WTC11 (cell line): ENCODE results near the gene GLT8D2. TPM values are rescaled to one million over a fixed set of nuclear protein-coding genes. Genes with fewer than 3 reads are reported as not detected.

Source experiments
- ATAC-seq: fragments of 200-7000 bp; cut with Tn5 transposase; 2 replicates; pipeline ENCODE4 v1.10.0; 2021; ENCODE audit warnings: mild to moderate bottlenecking, moderate library complexity
- CTCF ChIA-PET: fragments of 300-600 bp; sonication (Branson Sonifier 250); formaldehyde crosslinking; loops from one replicate; lab custom pipeline; 2021; ENCODE audit warnings: antibody characterized with exemption; lab: Charles Lee
- POLR2A ChIA-PET: fragments of 350-600 bp; sonication (Branson Sonifier 250); formaldehyde crosslinking; loops from one replicate; lab custom pipeline; 2021; ENCODE audit warnings: antibody characterized with exemption; lab: Charles Lee
- DNase-seq: peaks from one replicate; pipeline ENCODE4 v3.0.0; 2021; ENCODE audit warnings: low spot score
- H3K27ac Mint-ChIP-seq: 2 replicates; pipeline ENCODE4 v1.8.0; 2021; ENCODE audit warnings: mixed read lengths
- H3K27me3 Mint-ChIP-seq: 2 replicates; pipeline ENCODE4 v1.8.0; 2021; ENCODE audit warnings: low read depth, mild to moderate bottlenecking, moderate library complexity, mixed read lengths
- H3K36me3 Mint-ChIP-seq: 2 replicates; pipeline ENCODE4 v1.8.0; 2021; ENCODE audit warnings: mixed read lengths
- H3K4me1 Mint-ChIP-seq: 2 replicates; pipeline ENCODE4 v1.8.0; 2022; ENCODE audit warnings: mixed read lengths
- H3K4me3 Mint-ChIP-seq: 2 replicates; pipeline ENCODE4 v1.8.0; 2021; ENCODE audit warnings: mild to moderate bottlenecking, moderate library complexity, mixed read lengths
- H3K9me3 Mint-ChIP-seq: 2 replicates; pipeline ENCODE4 v1.8.0; 2021; ENCODE audit warnings: mixed read lengths
- CREB1 ChIP-seq: sonication (generic); formaldehyde crosslinking; IDR thresholded peaks from 2 replicates; pipeline ENCODE4 v1.8.0; 2023; ENCODE audit warnings: mild to moderate bottlenecking, missing genetic modification reagents
- ELF4 ChIP-seq: sonication (generic); formaldehyde crosslinking; IDR thresholded peaks from 2 replicates; pipeline ENCODE4 v1.8.1; 2022; ENCODE audit warnings: low read depth, mild to moderate bottlenecking, moderate library complexity, missing genetic modification reagents
- EMX1 ChIP-seq: fragments of 250-450 bp; sonication (Bioruptor Pico); IDR thresholded peaks from 2 replicates; pipeline ENCODE4 v1.8.0; 2021; ENCODE audit warnings: mild to moderate bottlenecking
- ETV6 ChIP-seq: sonication (generic); formaldehyde crosslinking; IDR thresholded peaks from 2 replicates; pipeline ENCODE4 v1.8.1; 2022; ENCODE audit warnings: mild to moderate bottlenecking, missing genetic modification reagents
- FOXP1 ChIP-seq: sonication (generic); formaldehyde crosslinking; IDR thresholded peaks from 2 replicates; pipeline ENCODE4 v1.8.0; 2022; ENCODE audit warnings: missing genetic modification reagents, mild to moderate bottlenecking, moderate library complexity, borderline replicate concordance
- GTF2I ChIP-seq: fragments of 250-450 bp; sonication (Bioruptor Pico); conservative IDR thresholded peaks from 2 replicates; pipeline ENCODE4 v1.4.0; 2021; ENCODE audit warnings: mild to moderate bottlenecking
- KAT7 ChIP-seq: sonication (generic); formaldehyde crosslinking; IDR thresholded peaks from 2 replicates; pipeline ENCODE4 v1.8.1; 2023; ENCODE audit warnings: missing genetic modification reagents, mild to moderate bottlenecking, borderline replicate concordance
- MYBL2 ChIP-seq: sonication (generic); formaldehyde crosslinking; IDR thresholded peaks from 2 replicates; pipeline ENCODE4 v1.8.1; 2023; ENCODE audit warnings: mild to moderate bottlenecking, moderate library complexity, missing genetic modification reagents
- NFATC4 ChIP-seq: fragments of 250-450 bp; sonication (Bioruptor Pico); IDR thresholded peaks from 2 replicates; pipeline ENCODE4 v1.9.0; 2021; ENCODE audit warnings: mild to moderate bottlenecking
- NFYB ChIP-seq: sonication (generic); formaldehyde crosslinking; conservative IDR thresholded peaks from 2 replicates; pipeline ENCODE4 v1.8.0; 2022; ENCODE audit warnings: low read depth, missing genetic modification reagents
- NR2C2 ChIP-seq: sonication (generic); formaldehyde crosslinking; IDR thresholded peaks from 2 replicates; pipeline ENCODE4 v1.8.0; 2022; ENCODE audit warnings: mild to moderate bottlenecking, missing genetic modification reagents
- OVOL2 ChIP-seq: fragments of 250-450 bp; sonication (Bioruptor Pico); IDR thresholded peaks from 2 replicates; pipeline ENCODE4 v1.9.0; 2021; ENCODE audit warnings: mild to moderate bottlenecking, borderline replicate concordance
- RELA ChIP-seq: sonication (generic); formaldehyde crosslinking; IDR thresholded peaks from 2 replicates; pipeline ENCODE4 v1.8.1; 2022; ENCODE audit warnings: missing genetic modification reagents, mild to moderate bottlenecking, borderline replicate concordance
- SP1 ChIP-seq: sonication (generic); formaldehyde crosslinking; conservative IDR thresholded peaks from 2 replicates; pipeline ENCODE4 v1.8.1; 2022; ENCODE audit warnings: missing genetic modification reagents
- TCF7 ChIP-seq: sonication (generic); formaldehyde crosslinking; IDR thresholded peaks from 2 replicates; pipeline ENCODE4 v1.8.0; 2022; ENCODE audit warnings: mild to moderate bottlenecking, low read depth, missing genetic modification reagents, moderate library complexity
- TEAD1 ChIP-seq: sonication (generic); formaldehyde crosslinking; IDR thresholded peaks from 2 replicates; pipeline ENCODE4 v1.8.0; 2022; ENCODE audit warnings: mild to moderate bottlenecking, missing genetic modification reagents
- TP53 ChIP-seq: sonication (generic); formaldehyde crosslinking; IDR thresholded peaks from 2 replicates; pipeline ENCODE4 v1.8.1; 2023; ENCODE audit warnings: mild to moderate bottlenecking, missing genetic modification reagents
- ZNF138 ChIP-seq: sonication (generic); formaldehyde crosslinking; conservative IDR thresholded peaks from 2 replicates; pipeline ENCODE4 v1.8.1; 2022; ENCODE audit warnings: mild to moderate bottlenecking, moderate library complexity, missing genetic modification reagents
- ZNF232 ChIP-seq: sonication (generic); formaldehyde crosslinking; IDR thresholded peaks from 2 replicates; pipeline ENCODE4 v1.8.0; 2022; ENCODE audit warnings: mild to moderate bottlenecking, missing genetic modification reagents
- ZNF263 ChIP-seq: sonication (generic); formaldehyde crosslinking; IDR thresholded peaks from 2 replicates; pipeline ENCODE4 v1.8.1; 2022; ENCODE audit warnings: low read depth, mild to moderate bottlenecking, moderate library complexity, missing genetic modification reagents
- ZNF317 ChIP-seq: sonication (generic); formaldehyde crosslinking; IDR thresholded peaks from 2 replicates; pipeline ENCODE4 v1.8.1; 2023; ENCODE audit warnings: low read depth, mild to moderate bottlenecking, moderate library complexity, missing genetic modification reagents, borderline replicate concordance
- ZNF396 ChIP-seq: fragments of 250-450 bp; sonication (Bioruptor Pico); IDR thresholded peaks from 2 replicates; pipeline ENCODE4 v1.8.0; 2021; ENCODE audit warnings: mild to moderate bottlenecking, moderate library complexity, borderline replicate concordance
- total RNA-seq: library from RNA; stranded (reverse); gene quantifications from 3 replicates; pipeline ENCODE4 v1.2.3, GENCODE V29; 2021
- TF ChIP-seq, protein P1 (sequence below): fragments of 250-450 bp; sonication (Bioruptor Pico); IDR thresholded peaks from 2 replicates; pipeline ENCODE4 v1.8.0; 2021; ENCODE audit warnings: mild to moderate bottlenecking
- TF ChIP-seq, protein P2 (sequence below): sonication (generic); formaldehyde crosslinking; IDR thresholded peaks from 2 replicates; pipeline ENCODE4 v1.8.0; 2022; ENCODE audit warnings: mild to moderate bottlenecking, missing genetic modification reagents
- TF ChIP-seq, protein P3 (sequence below): fragments of 250-450 bp; sonication (Bioruptor Pico); IDR thresholded peaks from 2 replicates; pipeline ENCODE4 v1.9.0; 2021; ENCODE audit warnings: mild to moderate bottlenecking
- TF ChIP-seq, protein P4 (sequence below): sonication (generic); formaldehyde crosslinking; IDR thresholded peaks from 2 replicates; pipeline ENCODE4 v1.8.0; 2022; ENCODE audit warnings: mild to moderate bottlenecking, missing genetic modification reagents
- TF ChIP-seq, protein P5 (sequence below): sonication (generic); formaldehyde crosslinking; IDR thresholded peaks from 2 replicates; pipeline ENCODE4 v1.8.0; 2023; ENCODE audit warnings: mild to moderate bottlenecking, missing genetic modification reagents
- TF ChIP-seq, protein P6 (sequence below): sonication (generic); formaldehyde crosslinking; IDR thresholded peaks from 2 replicates; pipeline ENCODE4 v1.8.1; 2023; ENCODE audit warnings: mild to moderate bottlenecking, moderate library complexity, missing genetic modification reagents

The GLT8D2 gene
- total RNA-seq, 1 experiment from 2014 or later = 4.5 TPM

DNA sequence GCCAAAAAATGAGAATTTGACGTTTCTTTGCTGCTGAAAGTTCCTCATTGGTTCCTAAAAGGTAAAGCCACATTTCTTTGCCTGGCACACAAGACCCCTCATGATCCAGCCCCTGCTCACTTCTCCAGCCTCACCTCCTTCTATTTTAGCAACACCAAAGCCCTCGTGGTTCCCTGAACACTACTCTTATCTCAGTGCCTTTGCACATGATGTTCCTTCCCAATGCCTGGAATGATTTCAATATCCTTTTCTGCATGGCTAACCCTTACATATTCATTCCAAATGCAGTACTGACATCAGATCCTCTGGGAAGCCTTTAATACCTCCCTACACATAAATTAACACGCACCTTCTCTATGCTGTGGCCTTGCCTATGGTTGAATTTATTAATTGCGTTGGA lies 39.9 kb downstream of the GLT8D2 start:
- ATAC-seq (no peak), DNase-seq (no peak)
- H3K4me3 Mint-ChIP-seq = no peak overlapping the region
- no peak overlapping the region for H3K27ac Mint-ChIP-seq
- TF ChIP-seq FOXP1 (CRISPR knock-in tag) = no peak
- no peak for TF ChIP-seq NFATC4 (CRISPR knock-in tag)
- no peak for TF ChIP-seq CREB1
- TF ChIP-seq EMX1 = no peak
- TF ChIP-seq, protein P1, sequence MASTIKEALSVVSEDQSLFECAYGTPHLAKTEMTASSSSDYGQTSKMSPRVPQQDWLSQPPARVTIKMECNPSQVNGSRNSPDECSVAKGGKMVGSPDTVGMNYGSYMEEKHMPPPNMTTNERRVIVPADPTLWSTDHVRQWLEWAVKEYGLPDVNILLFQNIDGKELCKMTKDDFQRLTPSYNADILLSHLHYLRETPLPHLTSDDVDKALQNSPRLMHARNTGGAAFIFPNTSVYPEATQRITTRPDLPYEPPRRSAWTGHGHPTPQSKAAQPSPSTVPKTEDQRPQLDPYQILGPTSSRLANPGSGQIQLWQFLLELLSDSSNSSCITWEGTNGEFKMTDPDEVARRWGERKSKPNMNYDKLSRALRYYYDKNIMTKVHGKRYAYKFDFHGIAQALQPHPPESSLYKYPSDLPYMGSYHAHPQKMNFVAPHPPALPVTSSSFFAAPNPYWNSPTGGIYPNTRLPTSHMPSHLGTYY (CRISPR knock-in tag) = no peak
- no peak for TF ChIP-seq NFYB (CRISPR knock-in tag)
- no peak for TF ChIP-seq ETV6 (CRISPR knock-in tag)
- TF ChIP-seq NR2C2 (CRISPR knock-in tag) = no peak
- TF ChIP-seq, protein P2, sequence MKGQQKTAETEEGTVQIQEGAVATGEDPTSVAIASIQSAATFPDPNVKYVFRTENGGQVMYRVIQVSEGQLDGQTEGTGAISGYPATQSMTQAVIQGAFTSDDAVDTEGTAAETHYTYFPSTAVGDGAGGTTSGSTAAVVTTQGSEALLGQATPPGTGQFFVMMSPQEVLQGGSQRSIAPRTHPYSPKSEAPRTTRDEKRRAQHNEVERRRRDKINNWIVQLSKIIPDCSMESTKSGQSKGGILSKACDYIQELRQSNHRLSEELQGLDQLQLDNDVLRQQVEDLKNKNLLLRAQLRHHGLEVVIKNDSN (CRISPR knock-in tag) = no peak
- TF ChIP-seq KAT7 (CRISPR knock-in tag) = no peak
- no peak for TF ChIP-seq OVOL2 (CRISPR knock-in tag)
- TF ChIP-seq ZNF138 (CRISPR knock-in tag) = no peak
- TF ChIP-seq ZNF263 = no peak
- no peak for TF ChIP-seq TP53
- TF ChIP-seq RELA (CRISPR knock-in tag) = no peak
- no peak for TF ChIP-seq ZNF396 (CRISPR knock-in tag)
- H3K4me1 Mint-ChIP-seq = no peaks in the 10 kb centered on the region
- ChIA-PET POLR2A (no interaction called here), CTCF (no interaction called here)
- peaks cover 20% of the 10 kb centered on the region for H3K9me3 Mint-ChIP-seq
- H3K36me3 Mint-ChIP-seq = peaks cover 8% of the 10 kb centered on the region; the same call in 1 of the 2 replicates
- H3K27me3 Mint-ChIP-seq = peaks cover 2% of the 10 kb centered on the region

DNA sequence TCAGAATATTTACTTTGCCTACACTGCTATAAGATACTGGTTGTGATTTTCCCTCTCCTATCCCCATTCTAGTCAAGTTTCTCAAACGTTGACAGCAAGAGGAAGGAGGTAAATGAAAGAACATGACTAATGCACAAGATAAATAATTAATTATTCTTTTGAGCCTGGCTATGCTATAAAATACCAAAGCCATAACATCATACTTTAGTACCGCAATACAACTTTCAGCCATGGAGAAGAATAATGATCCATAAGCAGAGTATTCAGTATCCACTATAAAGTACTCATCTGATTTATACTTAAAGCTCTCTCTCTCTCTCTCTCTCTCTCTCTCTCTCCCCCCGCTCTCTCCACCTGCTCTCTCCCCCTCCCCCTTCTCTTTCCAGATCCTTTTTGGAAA lies 43.1 kb downstream of the GLT8D2 start:
- no peak for ATAC-seq
- Mint-ChIP-seq H3K4me3 (no peak overlapping the region), H3K27me3 (peaks cover 2% of the 10 kb centered on the region), H3K4me1 (no peaks in the 10 kb centered on the region), H3K27ac (no peak overlapping the region), H3K9me3 (peaks cover 20% of the 10 kb centered on the region), H3K36me3 (peaks cover 8% of the 10 kb centered on the region; the same call in 1 of the 2 replicates)
- POLR2A ChIA-PET = no interaction called here
- no peak for DNase-seq
- CTCF ChIA-PET = no interaction called here
- TF ChIP-seq TEAD1 (CRISPR knock-in tag) (no peak), SP1 (no peak), ZNF317 (CRISPR knock-in tag) (no peak), KAT7 (CRISPR knock-in tag) (no peak), ZNF232 (no peak), ELF4 (no peak), EMX1 (no peak), TCF7 (CRISPR knock-in tag) (no peak), MYBL2 (no peak), GTF2I (CRISPR knock-in tag) (no peak)
- TF ChIP-seq, protein P3, sequence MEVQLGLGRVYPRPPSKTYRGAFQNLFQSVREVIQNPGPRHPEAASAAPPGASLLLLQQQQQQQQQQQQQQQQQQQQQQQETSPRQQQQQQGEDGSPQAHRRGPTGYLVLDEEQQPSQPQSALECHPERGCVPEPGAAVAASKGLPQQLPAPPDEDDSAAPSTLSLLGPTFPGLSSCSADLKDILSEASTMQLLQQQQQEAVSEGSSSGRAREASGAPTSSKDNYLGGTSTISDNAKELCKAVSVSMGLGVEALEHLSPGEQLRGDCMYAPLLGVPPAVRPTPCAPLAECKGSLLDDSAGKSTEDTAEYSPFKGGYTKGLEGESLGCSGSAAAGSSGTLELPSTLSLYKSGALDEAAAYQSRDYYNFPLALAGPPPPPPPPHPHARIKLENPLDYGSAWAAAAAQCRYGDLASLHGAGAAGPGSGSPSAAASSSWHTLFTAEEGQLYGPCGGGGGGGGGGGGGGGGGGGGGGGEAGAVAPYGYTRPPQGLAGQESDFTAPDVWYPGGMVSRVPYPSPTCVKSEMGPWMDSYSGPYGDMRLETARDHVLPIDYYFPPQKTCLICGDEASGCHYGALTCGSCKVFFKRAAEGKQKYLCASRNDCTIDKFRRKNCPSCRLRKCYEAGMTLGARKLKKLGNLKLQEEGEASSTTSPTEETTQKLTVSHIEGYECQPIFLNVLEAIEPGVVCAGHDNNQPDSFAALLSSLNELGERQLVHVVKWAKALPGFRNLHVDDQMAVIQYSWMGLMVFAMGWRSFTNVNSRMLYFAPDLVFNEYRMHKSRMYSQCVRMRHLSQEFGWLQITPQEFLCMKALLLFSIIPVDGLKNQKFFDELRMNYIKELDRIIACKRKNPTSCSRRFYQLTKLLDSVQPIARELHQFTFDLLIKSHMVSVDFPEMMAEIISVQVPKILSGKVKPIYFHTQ (CRISPR knock-in tag) = no peak
- TF ChIP-seq, protein P4, sequence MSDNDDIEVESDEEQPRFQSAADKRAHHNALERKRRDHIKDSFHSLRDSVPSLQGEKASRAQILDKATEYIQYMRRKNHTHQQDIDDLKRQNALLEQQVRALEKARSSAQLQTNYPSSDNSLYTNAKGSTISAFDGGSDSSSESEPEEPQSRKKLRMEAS (CRISPR knock-in tag) = no peak
- TF ChIP-seq, protein P5, sequence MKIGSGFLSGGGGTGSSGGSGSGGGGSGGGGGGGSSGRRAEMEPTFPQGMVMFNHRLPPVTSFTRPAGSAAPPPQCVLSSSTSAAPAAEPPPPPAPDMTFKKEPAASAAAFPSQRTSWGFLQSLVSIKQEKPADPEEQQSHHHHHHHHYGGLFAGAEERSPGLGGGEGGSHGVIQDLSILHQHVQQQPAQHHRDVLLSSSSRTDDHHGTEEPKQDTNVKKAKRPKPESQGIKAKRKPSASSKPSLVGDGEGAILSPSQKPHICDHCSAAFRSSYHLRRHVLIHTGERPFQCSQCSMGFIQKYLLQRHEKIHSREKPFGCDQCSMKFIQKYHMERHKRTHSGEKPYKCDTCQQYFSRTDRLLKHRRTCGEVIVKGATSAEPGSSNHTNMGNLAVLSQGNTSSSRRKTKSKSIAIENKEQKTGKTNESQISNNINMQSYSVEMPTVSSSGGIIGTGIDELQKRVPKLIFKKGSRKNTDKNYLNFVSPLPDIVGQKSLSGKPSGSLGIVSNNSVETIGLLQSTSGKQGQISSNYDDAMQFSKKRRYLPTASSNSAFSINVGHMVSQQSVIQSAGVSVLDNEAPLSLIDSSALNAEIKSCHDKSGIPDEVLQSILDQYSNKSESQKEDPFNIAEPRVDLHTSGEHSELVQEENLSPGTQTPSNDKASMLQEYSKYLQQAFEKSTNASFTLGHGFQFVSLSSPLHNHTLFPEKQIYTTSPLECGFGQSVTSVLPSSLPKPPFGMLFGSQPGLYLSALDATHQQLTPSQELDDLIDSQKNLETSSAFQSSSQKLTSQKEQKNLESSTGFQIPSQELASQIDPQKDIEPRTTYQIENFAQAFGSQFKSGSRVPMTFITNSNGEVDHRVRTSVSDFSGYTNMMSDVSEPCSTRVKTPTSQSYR (CRISPR knock-in tag) = no peak
- TF ChIP-seq, protein P6, sequence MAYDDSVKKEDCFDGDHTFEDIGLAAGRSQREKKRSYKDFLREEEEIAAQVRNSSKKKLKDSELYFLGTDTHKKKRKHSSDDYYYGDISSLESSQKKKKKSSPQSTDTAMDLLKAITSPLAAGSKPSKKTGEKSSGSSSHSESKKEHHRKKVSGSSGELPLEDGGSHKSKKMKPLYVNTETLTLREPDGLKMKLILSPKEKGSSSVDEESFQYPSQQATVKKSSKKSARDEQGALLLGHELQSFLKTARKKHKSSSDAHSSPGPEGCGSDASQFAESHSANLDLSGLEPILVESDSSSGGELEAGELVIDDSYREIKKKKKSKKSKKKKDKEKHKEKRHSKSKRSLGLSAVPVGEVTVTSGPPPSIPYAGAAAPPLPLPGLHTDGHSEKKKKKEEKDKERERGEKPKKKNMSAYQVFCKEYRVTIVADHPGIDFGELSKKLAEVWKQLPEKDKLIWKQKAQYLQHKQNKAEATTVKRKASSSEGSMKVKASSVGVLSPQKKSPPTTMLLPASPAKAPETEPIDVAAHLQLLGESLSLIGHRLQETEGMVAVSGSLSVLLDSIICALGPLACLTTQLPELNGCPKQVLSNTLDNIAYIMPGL (CRISPR knock-in tag) = no peak
